Keratinocyte (primary cell): ENCODE data around the gene ZBTB33. TPM values are rescaled to one million over a fixed set of nuclear protein-coding genes. Genes with fewer than 3 reads are reported as not detected.

ENCODE experiments used
- DNase-seq: peaks from one replicate; pipeline ENCODE4 v3.0.0-alpha.2; 2011; ENCODE audit warnings: low read depth, missing footprints, low spot score
- FAIRE-seq: peaks from 2 replicates; lab custom pipeline; 2011; peaks lifted over from hg19 to GRCh38; lab: Jason Lieb, UNC
- H2AFZ ChIP-seq: 2 replicates; pipeline ENCODE4 v1.6.0; 2012; ENCODE audit warnings: low read length, control low read depth, inconsistent platforms; ENCODE audit not compliant: control insufficient read depth
- H3K27ac ChIP-seq: 2 replicates; pipeline ENCODE4 v1.5.1; 2011; ENCODE audit warnings: low read length; ENCODE audit not compliant: control insufficient read depth, insufficient read depth
- H3K27me3 ChIP-seq: 3 replicates; pipeline ENCODE4 v1.6.0; 2011; ENCODE audit warnings: low read length; ENCODE audit not compliant: control insufficient read depth, insufficient read depth; ENCODE audit errors: extremely low read depth
- H3K36me3 ChIP-seq, 2 experiments: 2 replicates in 1 of 2; 3 replicates in 1 of 2; pipeline ENCODE4 v1.5.1; 2011; ENCODE audit warnings: low read length in 2 of 2, mild to moderate bottlenecking in 1 of 2; ENCODE audit not compliant: control insufficient read depth in 2 of 2, insufficient read depth in 2 of 2; ENCODE audit errors: extremely low read depth in 1 of 2
- H3K4me1 ChIP-seq: 3 replicates; pipeline ENCODE4 v1.5.1; 2011; ENCODE audit warnings: low read length; ENCODE audit not compliant: control insufficient read depth, insufficient read depth; ENCODE audit errors: extremely low read depth
- H3K4me2 ChIP-seq: 3 replicates; pipeline ENCODE4 v1.6.0; 2011; ENCODE audit warnings: low read depth, low read length; ENCODE audit not compliant: control insufficient read depth, insufficient read depth; ENCODE audit errors: extremely low read depth
- H3K4me3 ChIP-seq, 3 experiments: fragments of 200-600 bp in 1 of 3; sonication (generic) in 1 of 3; 2 replicates in 2 of 3; 3 replicates in 1 of 3; pipeline ENCODE4 v1.5.1; 2011 to 2016; ENCODE audit warnings: low read length in 3 of 3, mild to moderate bottlenecking in 3 of 3, control low read depth in 2 of 3, inconsistent platforms in 1 of 3, low read depth in 1 of 3, mixed read lengths in 1 of 3, mixed run types in 1 of 3, moderate library complexity in 1 of 3; ENCODE audit not compliant: control insufficient read depth in 2 of 3, insufficient read depth in 2 of 3; ENCODE audit errors: extremely low read depth in 1 of 3
- H3K79me2 ChIP-seq: 2 replicates; pipeline ENCODE4 v1.6.0; 2012; ENCODE audit warnings: low read length; ENCODE audit not compliant: control insufficient read depth, insufficient read depth
- H3K9ac ChIP-seq: 3 replicates; pipeline ENCODE4 v1.6.0; 2011; ENCODE audit warnings: low read length; ENCODE audit not compliant: control insufficient read depth, insufficient read depth; ENCODE audit errors: extremely low read depth
- H3K9me1 ChIP-seq: 3 replicates; pipeline ENCODE4 v1.6.0; 2011; ENCODE audit warnings: low read length; ENCODE audit not compliant: control insufficient read depth, insufficient read depth; ENCODE audit errors: extremely low read depth
- H3K9me3 ChIP-seq: 2 replicates; pipeline ENCODE4 v1.5.1; 2012; ENCODE audit warnings: low read depth, low read length; ENCODE audit not compliant: control insufficient read depth
- H4K20me1 ChIP-seq: 3 replicates; pipeline ENCODE4 v1.6.0; 2011; ENCODE audit warnings: low read length; ENCODE audit not compliant: control insufficient read depth, insufficient read depth; ENCODE audit errors: extremely low read depth
- EZH2 ChIP-seq: IDR thresholded peaks from one replicate; pipeline ENCODE4 v1.6.1; 2012; ENCODE audit warnings: inconsistent platforms, mild to moderate bottlenecking, low read length, moderate library complexity
- dilution Hi-C: fragments of 300-500 bp; cut with MboI; formaldehyde crosslinking; loops from one replicate; pipeline ENCODE4 v1.7.0; 2020; ENCODE audit warnings: low sequenced_read_pairs; ENCODE audit not compliant: extremely low pct_ligation_motif_present
- polyA plus RNA-seq, 5 experiments: library from polyadenylated mRNA; depleted of rRNA in 3 of 5; stranded (reverse) in 3 of 5; stranded (forward) in 1 of 5; unstranded in 1 of 5; fragments of >200 nt; gene quantifications; 1 replicate in 1 of 5; 2 replicates in 3 of 5; 3 replicates in 1 of 5; pipeline versions ENCODE4 v1.2.1 to v1.2.3, GENCODE V29; 2011 to 2012; ENCODE audit warnings: missing spikeins in 2 of 5, low read depth in 1 of 5, low replicate concordance in 1 of 5
- TF ChIP-seq, protein P1 (sequence below), 3 experiments: IDR thresholded peaks in 1 of 3; conservative IDR thresholded peaks in 1 of 3; optimal IDR thresholded peaks in 1 of 3; 2 replicates in 2 of 3; 3 replicates in 1 of 3; pipeline versions ENCODE3 to v1.5.1; 2011; ENCODE audit warnings: low read length in 3 of 3, mild to moderate bottlenecking in 3 of 3, moderate library complexity in 2 of 3, control low read depth in 1 of 3, inconsistent platforms in 1 of 3; ENCODE audit not compliant: insufficient read depth in 2 of 3; ENCODE audit errors: extremely low read depth in 1 of 3

Gene ZBTB33
- polyA plus RNA-seq, 1 donor (not counting 4 experiments of a cell fraction or from before 2014, with no cell fraction given): 13.4 TPM

DNA sequence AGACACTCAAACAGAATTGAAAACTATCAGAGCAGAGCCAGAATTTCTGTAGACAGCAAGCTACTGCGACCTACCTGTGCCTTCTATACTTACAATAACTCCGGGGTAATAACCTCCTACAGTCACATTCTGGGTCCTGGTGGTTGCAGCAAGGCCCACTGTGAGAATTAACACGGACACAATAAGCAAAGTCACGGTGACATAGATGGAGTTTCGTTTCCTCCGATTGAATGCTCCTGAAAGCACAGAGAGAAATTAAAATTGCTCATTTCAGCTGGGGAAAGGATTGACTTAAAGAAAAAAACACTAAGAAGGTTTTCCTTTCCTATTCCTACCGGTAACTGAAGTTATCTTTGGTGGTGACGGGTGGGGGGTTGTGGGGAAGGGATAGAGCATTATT is 53.6 kb downstream of the ZBTB33 start:
- peaks cover 12% of the 10 kb centered on the region for H3K27me3 ChIP-seq
- H3K9ac ChIP-seq: no peak overlapping the region
- no peaks in the 10 kb centered on the region for H3K9me3 ChIP-seq
- no peak overlapping the region for H3K27ac ChIP-seq
- dilution Hi-C loops: no loop called here
- DNase-seq (no peak), FAIRE-seq (no peak)
- H2AFZ ChIP-seq: no peak overlapping the region
- H3K4me1 ChIP-seq: no peaks in the 10 kb centered on the region
- H3K4me3 ChIP-seq: no peak overlapping the region
- no peaks in the 10 kb centered on the region for H3K9me1 ChIP-seq
- H3K36me3 ChIP-seq: no peaks in the 10 kb centered on the region
- no peak for TF ChIP-seq EZH2
- TF ChIP-seq, protein P1, sequence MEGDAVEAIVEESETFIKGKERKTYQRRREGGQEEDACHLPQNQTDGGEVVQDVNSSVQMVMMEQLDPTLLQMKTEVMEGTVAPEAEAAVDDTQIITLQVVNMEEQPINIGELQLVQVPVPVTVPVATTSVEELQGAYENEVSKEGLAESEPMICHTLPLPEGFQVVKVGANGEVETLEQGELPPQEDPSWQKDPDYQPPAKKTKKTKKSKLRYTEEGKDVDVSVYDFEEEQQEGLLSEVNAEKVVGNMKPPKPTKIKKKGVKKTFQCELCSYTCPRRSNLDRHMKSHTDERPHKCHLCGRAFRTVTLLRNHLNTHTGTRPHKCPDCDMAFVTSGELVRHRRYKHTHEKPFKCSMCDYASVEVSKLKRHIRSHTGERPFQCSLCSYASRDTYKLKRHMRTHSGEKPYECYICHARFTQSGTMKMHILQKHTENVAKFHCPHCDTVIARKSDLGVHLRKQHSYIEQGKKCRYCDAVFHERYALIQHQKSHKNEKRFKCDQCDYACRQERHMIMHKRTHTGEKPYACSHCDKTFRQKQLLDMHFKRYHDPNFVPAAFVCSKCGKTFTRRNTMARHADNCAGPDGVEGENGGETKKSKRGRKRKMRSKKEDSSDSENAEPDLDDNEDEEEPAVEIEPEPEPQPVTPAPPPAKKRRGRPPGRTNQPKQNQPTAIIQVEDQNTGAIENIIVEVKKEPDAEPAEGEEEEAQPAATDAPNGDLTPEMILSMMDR (optimal IDR thresholded peaks at IDR 0.05 in 1 of 3, IDR thresholded peaks at IDR 0.05 in 1 of 3, conservative IDR thresholded peaks at IDR 0.05 in 1 of 3; ENCODE audit: extremely low read depth in 1 of 3, insufficient read depth in 2 of 3, low read length in 3 of 3): no peak
- no peaks in the 10 kb centered on the region for H4K20me1 ChIP-seq
- H3K79me2 ChIP-seq: no peaks in the 10 kb centered on the region
- H3K4me2 ChIP-seq: no peak overlapping the region

DNA sequence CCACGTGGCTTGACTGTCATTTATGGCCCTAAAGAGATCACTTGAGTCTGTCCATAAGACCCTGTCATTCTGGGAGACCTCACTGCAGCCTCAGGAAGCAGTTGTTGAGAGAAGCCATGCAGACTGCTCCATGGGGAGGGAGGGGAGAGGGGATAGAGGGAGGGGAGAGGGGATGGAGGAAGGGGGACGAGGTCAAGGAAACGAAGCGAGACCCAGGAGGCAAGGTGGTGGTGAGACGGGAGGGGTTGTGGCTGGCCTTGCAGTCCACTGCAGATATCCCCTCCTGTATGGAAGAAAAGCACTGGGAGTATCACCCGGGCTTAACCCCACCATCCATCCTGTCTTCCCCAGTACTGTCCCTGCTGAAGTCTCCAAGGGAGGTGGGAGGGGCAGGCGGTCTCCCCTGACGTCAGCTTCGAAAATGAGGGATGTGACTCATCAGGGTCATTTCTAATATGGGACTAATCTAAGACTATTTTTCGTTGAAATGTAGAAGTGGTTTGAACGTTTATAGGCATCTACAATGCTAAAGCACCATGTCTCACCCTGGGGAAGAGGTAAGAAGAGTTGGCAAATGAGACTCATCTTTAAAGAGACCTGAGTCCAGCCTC is 55.0 kb downstream of the ZBTB33 start:
- Histone ChIP-seq H3K36me3 (no peaks in the 10 kb centered on the region), H3K9ac (no peak overlapping the region), H4K20me1 (no peaks in the 10 kb centered on the region), H3K4me1 (peaks cover 6% of the 10 kb centered on the region), H3K27ac (no peak overlapping the region), H3K27me3 (peaks cover 22% of the 10 kb centered on the region), H3K4me2 (no peak overlapping the region), H3K4me3 (no peak overlapping the region), H3K79me2 (no peaks in the 10 kb centered on the region), H3K9me1 (no peaks in the 10 kb centered on the region), H3K9me3 (no peaks in the 10 kb centered on the region), H2AFZ (no peak overlapping the region)
- no peak for TF ChIP-seq EZH2
- dilution Hi-C loops: no loop called here
- DNase-seq (no peak), FAIRE-seq (no peak)

DNA sequence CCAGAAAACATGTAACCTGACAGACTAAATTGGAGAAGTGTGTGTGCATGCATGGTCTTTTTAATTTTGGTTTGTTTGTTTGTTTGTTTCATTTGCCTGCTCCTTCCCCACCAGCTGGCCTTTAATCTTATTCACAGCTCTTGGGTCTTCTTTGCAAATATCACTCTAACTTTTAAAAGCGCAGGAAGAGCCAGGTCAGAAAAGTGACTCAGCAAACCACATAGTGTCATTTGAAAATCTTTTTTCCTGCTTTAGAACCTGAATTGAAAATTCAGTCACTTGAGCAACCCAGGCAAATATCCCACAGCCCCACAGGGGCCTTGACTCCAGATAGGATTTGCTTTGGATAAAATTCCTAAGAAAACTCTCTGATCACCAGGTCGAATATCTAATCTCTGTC is 56.0 kb downstream of the ZBTB33 start:
- dilution Hi-C loops: no loop called here
- DNase-seq (no peak), FAIRE-seq (no peak)
- Histone ChIP-seq H3K27ac (no peak overlapping the region), H3K36me3 (no peaks in the 10 kb centered on the region), H3K9ac (no peak overlapping the region), H2AFZ (no peak overlapping the region), H3K9me1 (no peaks in the 10 kb centered on the region), H3K79me2 (no peaks in the 10 kb centered on the region), H3K4me2 (no peak overlapping the region), H3K4me3 (no peak overlapping the region), H4K20me1 (no peaks in the 10 kb centered on the region), H3K4me1 (peaks cover 9% of the 10 kb centered on the region), H3K9me3 (peaks cover 3% of the 10 kb centered on the region), H3K27me3 (peaks cover 27% of the 10 kb centered on the region)
- TF ChIP-seq EZH2: no peak
- TF ChIP-seq, protein P1 (optimal IDR thresholded peaks at IDR 0.05 in 1 of 3, IDR thresholded peaks at IDR 0.05 in 1 of 3, conservative IDR thresholded peaks at IDR 0.05 in 1 of 3; ENCODE audit: extremely low read depth in 1 of 3, insufficient read depth in 2 of 3, low read length in 3 of 3): no peak
